Measurements from ENCODE around the gene RASAL2.
A peak's percentile ranks its signal among the peaks of the same experiment; 100 is the strongest.

The RASAL2 gene

GRCh38 chr1:178528953-178529335 lies 435.0 kb downstream of the RASAL2 start:
- TF ChIP-seq FOXK2 (IDR thresholded peaks at IDR 0.05): no peak
- TF ChIP-seq BHLHE40 (IDR thresholded peaks at IDR 0.05; ENCODE audit: borderline replicate concordance): no peak
- TF ChIP-seq FOXM1 (IDR thresholded peaks at IDR 0.05; ENCODE audit: borderline replicate concordance): no peak
- no peak for TF ChIP-seq ZNF384 (IDR thresholded peaks at IDR 0.05)
- TF ChIP-seq ELF4 (IDR thresholded peaks at IDR 0.05): no peak
- TF ChIP-seq, protein P1, sequence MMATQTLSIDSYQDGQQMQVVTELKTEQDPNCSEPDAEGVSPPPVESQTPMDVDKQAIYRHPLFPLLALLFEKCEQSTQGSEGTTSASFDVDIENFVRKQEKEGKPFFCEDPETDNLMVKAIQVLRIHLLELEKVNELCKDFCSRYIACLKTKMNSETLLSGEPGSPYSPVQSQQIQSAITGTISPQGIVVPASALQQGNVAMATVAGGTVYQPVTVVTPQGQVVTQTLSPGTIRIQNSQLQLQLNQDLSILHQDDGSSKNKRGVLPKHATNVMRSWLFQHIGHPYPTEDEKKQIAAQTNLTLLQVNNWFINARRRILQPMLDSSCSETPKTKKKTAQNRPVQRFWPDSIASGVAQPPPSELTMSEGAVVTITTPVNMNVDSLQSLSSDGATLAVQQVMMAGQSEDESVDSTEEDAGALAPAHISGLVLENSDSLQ (IDR thresholded peaks at IDR 0.05): no peak
- no peak for TF ChIP-seq SUZ12 (IDR thresholded peaks at IDR 0.05)
- no peak for TF ChIP-seq SP1 (IDR thresholded peaks at IDR 0.05)
- no peak for TF ChIP-seq CTBP1 (IDR thresholded peaks at IDR 0.05; ENCODE audit: borderline replicate concordance)
- no peak for TF ChIP-seq FOXA1 (IDR thresholded peaks at IDR 0.05)
- no peak for TF ChIP-seq NFRKB (IDR thresholded peaks at IDR 0.05)
- no peak for TF ChIP-seq TARDBP (IDR thresholded peaks at IDR 0.05)
- no peak for TF ChIP-seq HDGF (IDR thresholded peaks at IDR 0.05; ENCODE audit: borderline replicate concordance)
- TF ChIP-seq L3MBTL2 (conservative IDR thresholded peaks at IDR 0.05): no peak
- no peak for TF ChIP-seq ARNT (IDR thresholded peaks at IDR 0.05)
- TF ChIP-seq LEF1 (IDR thresholded peaks at IDR 0.05; ENCODE audit: borderline replicate concordance): no peak
- ChIA-PET POLR2A (no interaction called here), CTCF (interaction anchor here (0.6 to 1.1 kb wide), 4 partner anchors 14 to 512 kb away, joined by 3 read pairs; no protein-coding TSS in a partner anchor)

DNA sequence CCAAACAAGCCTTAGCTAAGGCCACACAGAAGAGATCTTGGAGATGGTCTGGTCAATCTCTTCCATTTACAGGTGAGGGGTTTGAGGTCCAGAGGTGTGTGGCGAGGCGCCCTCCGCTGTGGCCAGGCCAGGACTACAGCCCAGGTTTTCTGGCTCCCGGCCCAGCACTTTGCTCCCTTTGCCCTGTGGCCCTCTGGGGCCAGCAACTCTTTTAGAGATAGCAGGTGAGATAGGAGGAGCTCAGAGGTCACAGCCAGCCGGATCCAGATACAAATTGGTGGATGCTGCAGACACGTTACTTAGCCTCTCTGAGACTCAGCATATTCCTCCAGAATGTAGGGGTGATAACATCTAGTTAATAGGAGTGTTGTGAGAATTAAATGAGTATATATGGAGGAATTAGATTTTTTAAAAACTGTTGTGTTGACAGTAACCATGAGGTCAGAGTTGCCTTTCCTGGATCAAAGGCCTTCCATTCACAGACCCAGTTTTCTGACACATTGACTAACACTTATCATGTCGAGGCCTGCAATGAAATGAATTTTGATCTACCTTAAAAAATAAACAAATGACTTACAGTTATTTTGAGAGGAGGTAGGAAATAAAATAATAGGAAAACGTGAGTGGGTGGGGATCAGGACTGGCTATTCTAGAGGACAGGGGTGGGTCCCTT lies 435.6 kb downstream of the RASAL2 start:
- no peak for DNase-seq (ENCODE audit: extremely low spot score)
- CTCF ChIA-PET: interaction anchor here (0.8 to 1.5 kb wide), 2 partner anchors 14 to 230 kb away, joined by 3 to 4 read pairs; no protein-coding TSS in a partner anchor
- POLR2A ChIA-PET: no interaction called here
- TF ChIP-seq ZNF384 (IDR thresholded peaks at IDR 0.05) (no peak), ARNT (IDR thresholded peaks at IDR 0.05) (no peak), FOXA1 (IDR thresholded peaks at IDR 0.05) (no peak), ELF4 (IDR thresholded peaks at IDR 0.05) (no peak), SUZ12 (IDR thresholded peaks at IDR 0.05) (no peak), L3MBTL2 (conservative IDR thresholded peaks at IDR 0.05) (no peak), BHLHE40 (IDR thresholded peaks at IDR 0.05; ENCODE audit: borderline replicate concordance) (no peak), TARDBP (IDR thresholded peaks at IDR 0.05) (no peak), FOXK2 (IDR thresholded peaks at IDR 0.05) (no peak), NFRKB (IDR thresholded peaks at IDR 0.05) (no peak), CTBP1 (IDR thresholded peaks at IDR 0.05; ENCODE audit: borderline replicate concordance) (no peak), LEF1 (IDR thresholded peaks at IDR 0.05; ENCODE audit: borderline replicate concordance) (no peak)
- TF ChIP-seq, protein P1 (IDR thresholded peaks at IDR 0.05): no peak

More at GRCh38 chr1:178528953-178529335, 435.0 kb downstream of the RASAL2 start:
- DNase-seq (ENCODE audit: extremely low spot score): no peak

GRCh38 chr1:178530037-178530402 lies 436.1 kb downstream of the RASAL2 start:
- POLR2A ChIA-PET: interaction anchor here (0.6 kb wide), 1 partner anchor 12 kb away, joined by 3 read pairs; no protein-coding TSS in a partner anchor
- no peak for TF ChIP-seq L3MBTL2 (conservative IDR thresholded peaks at IDR 0.05)
- no peak for TF ChIP-seq HDGF (IDR thresholded peaks at IDR 0.05; ENCODE audit: borderline replicate concordance)
- TF ChIP-seq ZNF384 (IDR thresholded peaks at IDR 0.05): no peak
- TF ChIP-seq FOXA1 (IDR thresholded peaks at IDR 0.05): no peak
- TF ChIP-seq ARNT (IDR thresholded peaks at IDR 0.05): no peak
- no peak for TF ChIP-seq SP1 (IDR thresholded peaks at IDR 0.05)
- CTCF ChIA-PET: interaction anchor here (1.5 kb wide), 1 partner anchor 231 kb away, joined by 4 read pairs; no protein-coding TSS in a partner anchor
- DNase-seq (ENCODE audit: extremely low spot score): no peak

- POLR2A ChIA-PET: interaction anchor here (0.6 kb wide), 1 partner anchor 11 kb away, joined by 3 read pairs; no protein-coding TSS in a partner anchor
- no peak for DNase-seq (ENCODE audit: extremely low spot score)
- CTCF ChIA-PET: interaction anchor here (1.5 kb wide), 1 partner anchor 231 kb away, joined by 4 read pairs; no protein-coding TSS in a partner anchor
- TF ChIP-seq ARNT (IDR thresholded peaks at IDR 0.05): no peak
- no peak for TF ChIP-seq HDGF (IDR thresholded peaks at IDR 0.05; ENCODE audit: borderline replicate concordance)
- TF ChIP-seq SUZ12 (IDR thresholded peaks at IDR 0.05): no peak
- TF ChIP-seq TARDBP (IDR thresholded peaks at IDR 0.05): no peak
- TF ChIP-seq SP1 (IDR thresholded peaks at IDR 0.05): no peak
These were observed 436.6 kb downstream of the RASAL2 start for GRCh38 chr1:178530502-178530901.

GRCh38 chr1:178531887-178532286 lies 438.0 kb downstream of the RASAL2 start:
- no peak for TF ChIP-seq SUZ12 (IDR thresholded peaks at IDR 0.05)
- CTCF ChIA-PET: interaction anchor here (0.6 to 1.9 kb wide), 6 partner anchors 63 to 584 kb away, joined by 3 to 13 read pairs (median 4); no protein-coding TSS in a partner anchor

GRCh38 chr1:178532392-178532791 lies 438.5 kb downstream of the RASAL2 start:
- POLR2A ChIA-PET: interaction anchor here (1.4 kb wide), 1 partner anchor 10 kb away, joined by 3 read pairs; no protein-coding TSS in a partner anchor

More at GRCh38 chr1:178531887-178532286, 438.0 kb downstream of the RASAL2 start:
- POLR2A ChIA-PET: no interaction called here
- no peak for DNase-seq (ENCODE audit: extremely low spot score)

More at GRCh38 chr1:178532392-178532791, 438.5 kb downstream of the RASAL2 start:
- TF ChIP-seq L3MBTL2 (conservative IDR thresholded peaks at IDR 0.05) (peak; percentile 58), SUZ12 (IDR thresholded peaks at IDR 0.05) (no peak), ARNT (IDR thresholded peaks at IDR 0.05) (no peak), CTBP1 (IDR thresholded peaks at IDR 0.05; ENCODE audit: borderline replicate concordance) (no peak), SP1 (IDR thresholded peaks at IDR 0.05) (no peak)
- CTCF ChIA-PET: interaction anchor here (0.6 to 1.9 kb wide), 11 partner anchors 10 to 584 kb away, joined by 3 to 13 read pairs (median 4); no protein-coding TSS in a partner anchor
- peak; percentile 93 for DNase-seq (ENCODE audit: extremely low spot score)

All from HEK293T (cell line).